Fibroblast of skin of abdomen (primary cell): ENCODE data around the gene PRDM7.
"Not testable (repeated sequence)": the region's sequence is repeated elsewhere in the genome, so short reads cannot be mapped to it uniquely, and the experiment has no call there.

Experiments used
- DNase-seq: peaks from one replicate; pipeline ENCODE4 v3.0.0-alpha.2; 2013

PRDM7 gene

GRCh38 chr16:90012991-90013745 is 64.0 kb downstream of the PRDM7 start:
- DNase-seq, result no peak

DNA sequence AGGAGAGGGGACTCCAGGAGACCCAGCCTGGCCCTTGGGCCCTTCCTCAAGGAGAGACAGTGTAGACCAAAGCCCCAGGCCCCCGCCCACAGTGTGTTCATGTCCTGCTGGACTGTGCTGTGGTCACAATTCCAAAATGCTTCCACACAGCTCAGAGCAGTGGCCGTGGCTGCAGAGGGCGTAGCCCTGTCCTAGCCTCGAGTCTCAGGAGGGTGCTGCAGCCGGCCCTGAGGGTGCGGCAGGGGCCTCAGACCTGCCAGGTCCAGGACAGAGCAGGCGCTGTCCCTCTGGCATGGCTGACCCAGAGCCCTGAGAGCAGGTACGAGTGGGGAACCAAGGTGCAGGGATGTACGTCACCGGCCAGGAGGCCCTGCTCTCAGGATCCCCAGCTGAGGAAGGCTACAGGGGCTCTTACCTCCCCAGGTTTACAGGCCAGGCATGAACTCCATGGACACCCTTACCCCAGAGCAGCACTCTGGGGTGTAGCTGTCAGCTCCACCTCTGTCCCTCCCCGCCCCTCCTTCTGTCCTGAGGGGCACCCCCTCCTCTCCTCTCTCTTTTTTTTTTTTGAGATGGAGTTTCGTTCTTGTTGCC is 65.1 kb downstream of the PRDM7 start:
- no peak for DNase-seq

DNA sequence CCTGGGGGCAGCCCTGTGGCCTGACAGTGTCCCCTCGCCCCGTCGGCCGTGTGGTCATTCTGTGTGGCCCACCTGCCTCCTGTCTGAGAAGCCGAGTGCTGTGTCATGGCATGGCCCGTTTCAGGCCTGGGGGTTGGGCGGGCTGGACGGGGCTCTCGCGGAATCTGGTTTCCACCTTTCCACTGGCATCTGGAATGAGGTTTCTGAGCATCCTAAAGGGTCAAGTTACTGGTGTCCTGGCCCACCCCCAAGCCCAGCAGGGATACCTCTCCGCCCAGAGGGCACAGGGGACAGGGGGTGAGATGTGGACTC is 65.7 kb downstream of the PRDM7 start:
- no peak for DNase-seq

GRCh38 chr16:90010676-90011507 is 66.2 kb downstream of the PRDM7 start:
- DNase-seq, result no peak

- DNase-seq, result no peak
Observed at GRCh38 chr16:90009172-90009899, 67.8 kb downstream of the PRDM7 start.

DNA sequence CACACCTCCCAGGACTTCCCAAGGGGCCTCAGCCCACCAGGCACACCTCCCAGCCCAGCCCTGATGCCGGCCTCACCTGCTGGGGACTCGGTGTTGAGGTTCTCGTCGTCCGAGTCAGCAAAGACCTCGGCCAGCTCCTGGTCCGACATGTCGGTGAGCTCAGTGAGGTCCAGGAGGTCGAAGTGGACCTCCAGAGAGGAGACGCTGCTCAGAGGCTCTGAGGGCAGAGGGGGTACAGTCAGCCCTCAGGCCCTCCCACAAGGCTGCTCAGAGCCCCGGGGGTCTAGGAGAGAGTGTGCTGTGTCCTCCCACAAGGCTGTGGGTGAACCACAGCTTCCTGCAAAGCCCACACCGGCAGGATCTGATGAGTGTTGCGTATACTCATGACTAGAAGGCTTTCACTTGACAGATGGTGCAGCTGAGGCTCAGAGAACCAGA is 68.4 kb downstream of the PRDM7 start:
- DNase-seq, result no peak

- DNase-seq, result not testable (repeated sequence)
Observed at GRCh38 chr16:90007635-90008234, 69.4 kb downstream of the PRDM7 start.

DNA sequence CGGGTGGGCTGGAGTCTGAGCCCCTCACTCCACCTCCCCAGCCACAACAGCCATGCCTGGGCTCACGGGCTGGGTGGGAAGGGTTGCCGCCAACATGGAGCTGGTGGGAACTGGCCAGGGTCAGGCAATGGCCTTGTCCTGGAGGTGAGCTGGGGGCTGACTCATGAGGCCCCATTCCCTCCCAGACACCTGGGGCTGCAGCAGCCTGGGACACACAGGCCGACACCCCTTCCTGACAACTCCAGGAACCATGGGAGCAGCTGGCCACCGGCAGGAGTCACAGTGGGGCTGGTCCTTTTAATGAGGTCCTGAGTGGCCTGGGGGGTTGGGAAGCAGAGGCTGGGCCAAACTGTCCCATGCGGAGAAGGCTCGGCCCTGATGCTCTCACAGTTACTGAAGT is 70.1 kb downstream of the PRDM7 start:
- DNase-seq, result no peak
